COLO829 (cell line): ENCODE data around the gene MCRIP2.

Experiments
- DNase-seq: peaks from one replicate; pipeline ENCODE4 v3.0.0; 2012; ENCODE audit warnings: low spot score

MCRIP2 gene

DNA sequence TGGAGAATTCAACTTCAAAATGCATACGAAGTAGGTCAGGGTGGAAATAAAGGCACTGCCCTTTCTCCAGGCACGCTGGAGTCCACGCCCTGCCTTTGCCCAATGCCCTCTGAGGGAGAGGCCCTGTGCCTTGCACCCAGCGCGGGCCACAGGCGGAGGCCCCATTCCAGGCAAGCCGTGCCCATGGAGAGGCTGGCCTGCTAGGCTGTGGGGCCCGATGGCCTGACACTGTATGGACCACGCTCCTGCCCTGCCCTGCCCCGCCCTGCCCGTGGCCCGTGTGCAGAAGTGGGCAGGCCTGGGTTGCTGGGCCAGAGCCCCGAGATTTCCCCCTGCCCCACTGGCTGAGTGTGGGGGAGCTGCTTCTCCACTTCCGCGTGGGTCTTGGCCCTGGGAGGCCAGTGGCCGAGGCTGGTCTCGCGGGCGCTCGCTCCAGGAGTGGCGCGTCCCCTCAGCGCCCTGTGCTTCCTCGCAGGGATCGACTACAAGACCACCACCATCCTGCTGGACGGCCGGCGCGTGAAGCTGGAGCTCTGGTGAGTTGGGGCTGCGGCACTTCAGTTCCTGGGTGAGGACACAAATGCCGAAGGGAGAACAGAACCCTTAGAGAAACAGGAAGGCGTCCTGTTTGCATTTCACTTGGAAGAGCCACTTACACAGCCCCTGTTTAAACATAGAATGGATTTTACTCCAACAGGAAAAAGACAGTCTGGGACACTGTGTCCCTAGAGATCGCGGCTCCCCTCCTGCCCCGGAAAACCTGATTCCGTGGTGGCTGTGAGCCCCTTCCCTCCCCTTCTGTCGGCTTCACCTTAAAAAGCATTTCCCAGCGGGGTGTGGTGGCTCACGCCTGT, 24.7 kb upstream of the MCRIP2 start:
- DNase-seq, result no peak

GRCh38 chr16:617855-618254, 23.8 kb upstream of the MCRIP2 start:
- DNase-seq, result no peak

DNA sequence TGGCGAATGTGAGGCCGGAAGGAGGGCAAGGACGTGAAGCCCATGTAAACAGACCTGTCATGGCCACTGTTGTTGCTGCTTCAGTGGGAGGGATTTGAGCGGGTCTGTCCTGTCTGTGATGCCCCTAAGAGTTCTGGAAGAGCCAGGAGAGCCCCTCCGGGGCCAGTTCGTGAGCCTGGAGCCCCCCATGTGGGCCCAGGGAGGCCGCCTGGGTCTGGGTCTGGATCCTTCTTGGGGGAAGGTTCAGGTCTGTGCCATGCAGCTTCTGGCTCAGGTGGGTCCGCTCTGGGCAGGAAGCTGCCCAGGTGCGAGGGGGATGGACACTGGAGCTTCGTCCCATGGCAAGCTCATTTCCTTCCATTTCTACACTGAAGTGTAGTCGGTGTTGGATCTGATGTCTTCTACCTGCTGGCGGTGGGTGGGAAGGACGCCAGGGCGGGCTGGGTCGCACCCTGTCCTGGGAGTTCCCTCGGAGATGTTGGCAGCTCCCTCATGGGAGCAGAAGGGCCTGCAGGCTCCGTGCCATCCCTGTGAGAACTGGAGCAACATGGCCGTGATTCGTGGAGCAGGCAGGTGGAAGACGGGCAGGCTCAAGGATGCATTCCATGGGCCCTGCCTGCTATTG, 22.0 kb upstream of the MCRIP2 start:
- DNase-seq, result no peak

DNA sequence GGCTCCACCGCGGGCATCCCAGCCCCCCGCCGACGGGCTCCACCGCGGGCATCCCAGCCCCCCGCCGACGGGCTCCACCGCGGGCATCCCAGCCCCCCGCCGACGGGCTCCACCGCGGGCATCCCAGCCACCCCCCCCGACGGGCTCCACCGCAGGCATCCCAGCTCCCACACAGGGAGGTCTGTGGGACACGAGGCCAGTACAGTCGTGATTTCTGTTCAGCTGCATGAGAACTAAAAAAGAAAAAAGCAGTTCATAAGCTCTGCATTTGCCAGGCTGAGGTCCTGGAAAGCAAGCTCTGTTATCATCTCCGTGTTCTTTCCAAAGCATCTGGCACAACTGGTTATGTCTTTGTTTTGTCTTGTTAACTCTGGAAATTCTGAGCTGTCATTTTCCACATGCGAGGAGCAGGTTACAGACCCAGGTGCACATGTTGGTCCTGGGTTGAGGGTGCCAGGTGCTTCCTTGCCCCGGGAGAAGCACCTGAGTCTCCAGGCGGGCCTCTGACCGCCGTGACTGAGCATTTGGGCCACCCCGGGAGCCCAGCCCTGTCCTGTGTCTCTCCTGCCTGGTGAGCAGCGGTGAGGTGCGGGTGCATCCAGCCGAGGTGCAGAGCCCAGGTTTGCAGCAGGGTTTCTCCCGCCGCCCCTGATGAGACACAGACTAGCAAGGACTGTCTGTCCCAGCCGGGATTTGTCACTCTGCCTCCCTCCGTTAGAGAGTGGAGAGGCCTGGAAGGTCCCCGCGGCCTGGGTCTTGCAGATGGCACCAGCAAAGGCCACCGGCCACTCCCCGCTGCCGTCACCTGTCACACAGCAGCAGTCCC, 20.7 kb upstream of the MCRIP2 start:
- no peak for DNase-seq

GRCh38 chr16:621526-622105, 20.0 kb upstream of the MCRIP2 start:
- no peak for DNase-seq

DNA sequence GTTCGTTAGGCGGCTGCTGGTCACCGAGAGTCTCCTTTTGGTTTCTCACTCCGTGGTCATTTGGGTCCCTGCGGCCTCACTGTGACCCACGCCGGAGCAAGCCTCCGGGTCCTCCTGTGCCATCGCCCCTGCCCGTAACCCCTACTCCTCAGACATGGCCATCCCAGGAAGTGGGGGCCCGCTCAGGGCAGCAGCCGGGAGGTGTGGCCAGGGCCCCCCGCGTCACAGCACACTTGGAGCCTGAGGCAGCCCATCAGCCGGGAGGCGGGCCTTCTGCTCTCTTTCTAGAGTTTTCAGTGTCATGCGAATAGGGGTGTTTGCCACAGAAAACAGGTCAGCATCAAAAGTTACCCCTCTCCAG, 18.7 kb upstream of the MCRIP2 start:
- no peak for DNase-seq

DNA sequence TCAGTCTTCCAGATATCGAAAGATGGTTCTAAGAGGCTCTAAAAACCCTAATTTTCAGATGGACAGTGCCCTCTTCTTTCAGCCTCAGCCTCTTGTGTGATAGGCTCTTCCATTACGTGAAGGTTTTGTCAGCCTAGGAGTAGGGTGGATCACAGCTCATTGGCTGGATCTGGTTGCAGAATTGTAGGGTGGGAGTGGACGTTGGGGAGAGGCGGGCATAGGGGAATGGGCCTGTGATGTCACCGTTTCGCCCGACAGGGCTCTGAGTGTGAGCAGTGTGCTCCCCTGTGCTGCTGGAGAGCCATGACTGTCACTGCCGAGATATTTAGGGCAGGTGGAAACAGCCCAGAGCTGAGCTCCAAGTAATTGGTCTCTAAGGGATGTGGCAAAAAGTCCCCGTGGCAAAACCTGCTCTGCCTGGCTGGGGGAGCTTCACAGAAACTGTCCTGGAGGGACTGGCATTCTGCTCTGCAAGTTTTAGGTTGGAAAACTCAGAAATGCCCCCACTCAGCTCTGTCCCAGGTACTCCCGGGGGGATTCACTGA, 17.0 kb upstream of the MCRIP2 start:
- no peak for DNase-seq

- no peak for DNase-seq
Observed at GRCh38 chr16:625117-625976, 16.3 kb upstream of the MCRIP2 start.

GRCh38 chr16:625977-626765, 15.5 kb upstream of the MCRIP2 start:
- no peak for DNase-seq

DNA sequence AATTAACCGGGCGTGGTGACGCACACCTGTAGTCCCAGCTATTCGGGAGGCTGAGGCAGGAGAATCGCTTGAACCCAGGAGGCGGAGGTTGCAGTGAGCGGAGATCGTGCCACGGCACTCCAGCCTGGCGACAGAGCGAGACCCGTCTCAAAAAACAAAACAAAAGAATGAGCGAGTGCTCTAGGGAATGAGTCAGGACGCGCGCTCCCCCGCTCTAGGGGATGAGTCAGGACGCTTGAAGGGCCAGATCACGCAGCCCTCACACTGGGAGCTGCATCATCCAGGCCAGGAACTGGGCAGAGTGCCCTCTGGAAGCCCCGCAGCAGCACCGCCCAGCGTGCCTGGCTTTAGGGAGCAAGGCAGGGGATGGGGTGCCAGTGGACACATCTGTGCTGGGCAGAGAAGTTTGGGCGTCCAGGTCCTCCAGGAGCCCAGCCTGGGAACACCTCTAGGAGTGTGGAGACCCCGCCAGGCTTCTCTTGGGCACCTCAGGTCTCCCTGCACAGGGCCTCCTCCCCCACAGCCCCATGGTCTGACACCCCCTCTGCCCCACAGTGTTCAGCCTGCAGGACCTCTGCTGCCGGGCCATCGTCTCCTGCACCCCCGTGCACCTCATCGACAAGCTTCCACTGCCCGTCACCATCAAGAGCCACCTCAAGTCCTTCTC, 14.7 kb upstream of the MCRIP2 start:
- DNase-seq, result peak; percentile 63

DNA sequence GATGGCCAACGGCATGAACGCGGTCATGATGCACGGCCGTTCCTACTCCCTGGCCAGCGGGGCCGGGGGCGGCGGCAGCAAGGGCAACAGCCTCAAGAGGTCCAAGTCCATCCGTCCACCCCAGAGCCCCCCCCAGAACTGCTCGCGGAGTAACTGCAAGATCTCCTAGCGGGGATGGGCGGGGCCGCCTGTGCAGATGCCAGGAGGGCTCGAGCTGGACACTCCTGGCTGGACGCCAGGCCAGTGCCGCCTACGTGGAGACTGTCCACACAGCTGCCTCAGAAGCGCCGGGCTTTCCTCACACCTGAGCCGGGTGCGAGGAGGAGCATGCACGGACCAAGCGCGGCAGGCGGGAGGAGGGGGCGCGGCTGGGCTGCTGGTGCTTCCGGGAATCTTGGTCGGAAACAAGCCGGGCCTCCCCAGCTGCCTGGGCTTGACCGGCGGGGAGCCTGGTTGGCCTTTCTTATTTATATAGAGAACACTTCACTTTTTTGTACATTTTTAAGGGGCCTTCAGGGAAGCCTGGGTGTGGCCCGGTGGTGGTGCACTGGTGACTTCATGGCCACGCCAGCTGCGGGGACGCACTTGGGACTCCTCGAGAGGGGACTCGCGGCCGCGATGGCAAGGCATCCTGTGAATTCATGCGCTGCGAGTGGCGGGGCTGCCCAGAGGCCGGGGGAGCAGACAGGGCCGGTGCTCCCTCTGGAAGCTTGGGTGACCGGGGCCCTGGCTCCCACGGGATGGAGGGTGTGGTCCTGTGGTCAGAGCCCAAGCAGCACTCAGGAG, 14.0 kb upstream of the MCRIP2 start:
- no peak for DNase-seq

DNA sequence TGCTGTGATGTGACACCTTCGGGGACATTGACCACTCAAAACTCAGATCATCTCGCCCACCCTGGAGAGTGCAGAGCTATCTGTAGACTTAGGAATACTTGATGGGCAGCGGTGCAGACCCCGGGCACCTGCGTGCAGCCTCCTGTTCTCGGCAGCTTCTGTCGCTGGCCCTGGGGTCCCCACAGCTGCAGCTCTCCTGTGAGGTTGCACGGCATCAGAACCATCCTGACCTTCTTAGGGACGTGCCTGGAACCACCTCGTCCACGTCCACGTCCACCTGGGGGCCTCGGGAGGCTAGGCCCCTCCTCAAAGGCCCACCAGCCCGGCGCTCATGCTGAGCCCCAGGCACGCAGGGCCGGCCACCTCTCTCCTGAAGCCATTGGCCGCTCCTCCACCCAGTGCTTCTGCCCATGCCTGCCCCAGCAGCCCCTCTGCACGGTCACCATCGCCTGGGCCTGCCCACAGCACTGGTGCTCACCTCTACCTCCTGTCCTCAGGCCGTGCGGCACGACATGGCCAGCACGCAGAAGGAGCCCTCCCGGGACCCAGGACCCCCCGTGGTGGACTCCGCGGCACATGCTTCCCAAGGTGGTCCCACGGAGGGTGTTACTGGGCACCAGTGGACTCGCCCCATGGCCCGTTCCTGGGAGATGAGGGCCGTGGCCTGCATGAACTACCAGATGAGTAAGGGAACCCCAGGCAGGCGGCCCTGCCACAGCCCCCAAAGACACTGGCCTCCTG, 13.1 kb upstream of the MCRIP2 start:
- no peak for DNase-seq

DNA sequence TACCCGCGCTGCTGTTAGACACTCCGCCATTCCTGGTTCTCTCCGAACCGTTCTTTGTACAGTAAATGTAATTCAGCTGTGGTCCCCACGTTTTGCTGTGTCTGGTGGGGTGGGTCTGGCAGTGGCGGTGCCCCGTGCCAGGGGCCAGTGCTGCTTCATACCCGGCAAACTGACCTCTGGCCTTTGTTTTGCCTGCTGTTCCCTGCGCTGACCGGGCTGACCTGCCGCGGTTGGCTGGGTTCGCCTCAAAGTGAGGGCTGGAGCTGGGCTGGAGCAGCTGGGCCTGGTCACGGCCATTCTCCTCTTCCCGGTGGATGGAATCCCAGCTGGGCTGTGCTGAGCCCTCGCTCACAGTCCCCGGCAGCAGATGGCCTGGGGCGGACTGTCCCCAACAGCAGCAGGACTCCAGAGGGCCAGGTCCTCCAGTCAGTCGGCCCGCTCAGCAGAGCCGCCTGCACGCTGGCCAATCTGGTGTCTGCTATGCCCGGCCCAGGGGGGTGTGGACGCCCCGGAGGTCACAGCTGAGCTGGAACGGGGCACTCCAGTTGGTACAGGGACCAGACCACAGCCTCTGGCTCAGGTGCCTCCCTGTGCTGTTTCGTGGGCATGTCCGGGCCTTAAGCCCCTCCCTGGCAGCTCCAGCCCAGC, 12.3 kb upstream of the MCRIP2 start:
- no peak for DNase-seq

GRCh38 chr16:629833-630248, 11.8 kb upstream of the MCRIP2 start:
- no peak for DNase-seq

DNA sequence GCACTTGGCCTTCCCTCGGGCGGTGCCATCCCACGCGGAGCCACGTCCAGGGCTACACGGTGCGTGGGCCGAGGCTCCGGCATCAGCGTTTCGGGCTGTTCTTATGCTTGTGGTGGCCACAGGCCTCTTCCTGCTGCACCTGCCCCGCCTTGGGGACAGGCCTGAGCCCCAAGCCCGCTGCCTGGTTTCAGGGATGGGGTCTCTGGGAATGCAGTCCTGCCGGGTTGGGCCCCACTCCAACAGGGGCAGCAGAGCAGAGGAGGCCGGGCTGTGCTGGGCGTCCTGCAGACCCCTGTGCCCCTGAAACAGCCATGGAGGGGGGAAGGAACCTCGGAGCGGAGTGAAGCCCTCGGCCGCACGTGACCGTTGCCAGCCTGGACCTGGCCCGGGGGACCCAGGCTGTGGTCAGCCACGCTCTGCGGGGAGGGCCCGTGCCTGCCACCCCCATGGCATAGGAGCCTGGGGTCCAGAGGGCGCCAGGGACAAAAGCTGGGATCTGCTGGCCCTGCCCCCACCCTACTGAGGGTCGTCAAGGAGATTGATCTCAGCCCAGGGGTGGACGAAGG, 11.3 kb upstream of the MCRIP2 start:
- DNase-seq, result no peak

DNA sequence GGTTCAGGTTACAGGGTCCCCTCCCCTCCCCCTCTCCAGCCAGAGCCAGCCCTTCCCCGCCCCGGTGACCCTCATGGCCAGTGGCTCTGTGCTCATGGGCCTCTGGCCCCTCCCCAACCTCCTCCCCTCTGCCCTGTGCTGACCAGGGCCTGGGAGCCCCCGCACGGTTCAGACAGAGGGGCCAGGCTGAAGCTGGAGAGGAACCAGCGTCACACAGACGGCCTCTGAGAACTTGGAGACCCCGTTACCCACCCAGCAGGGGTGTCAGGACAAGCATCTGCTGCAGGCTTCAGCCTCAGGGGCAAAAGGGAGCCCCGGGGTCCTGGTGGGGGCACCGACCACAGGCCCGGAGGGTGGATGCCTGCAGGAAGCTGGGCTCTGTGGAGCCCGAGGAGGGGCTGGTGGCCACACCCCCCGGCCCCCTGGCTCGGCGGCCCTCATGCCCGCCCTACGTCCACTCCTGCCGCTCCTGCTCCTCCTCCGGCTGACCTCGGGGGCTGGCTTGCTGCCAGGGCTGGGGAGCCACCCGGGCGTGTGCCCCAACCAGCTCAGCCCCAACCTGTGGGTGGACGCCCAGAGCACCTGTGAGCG, 10.7 kb upstream of the MCRIP2 start, which contains the start of gene WFIKKN1:
TSS of gene WFIKKN1 (plus strand) at position 171 of the 591 bp plus-strand sequence. CDS start at position 440, 269 bp downstream.
- DNase-seq, result no peak

DNA sequence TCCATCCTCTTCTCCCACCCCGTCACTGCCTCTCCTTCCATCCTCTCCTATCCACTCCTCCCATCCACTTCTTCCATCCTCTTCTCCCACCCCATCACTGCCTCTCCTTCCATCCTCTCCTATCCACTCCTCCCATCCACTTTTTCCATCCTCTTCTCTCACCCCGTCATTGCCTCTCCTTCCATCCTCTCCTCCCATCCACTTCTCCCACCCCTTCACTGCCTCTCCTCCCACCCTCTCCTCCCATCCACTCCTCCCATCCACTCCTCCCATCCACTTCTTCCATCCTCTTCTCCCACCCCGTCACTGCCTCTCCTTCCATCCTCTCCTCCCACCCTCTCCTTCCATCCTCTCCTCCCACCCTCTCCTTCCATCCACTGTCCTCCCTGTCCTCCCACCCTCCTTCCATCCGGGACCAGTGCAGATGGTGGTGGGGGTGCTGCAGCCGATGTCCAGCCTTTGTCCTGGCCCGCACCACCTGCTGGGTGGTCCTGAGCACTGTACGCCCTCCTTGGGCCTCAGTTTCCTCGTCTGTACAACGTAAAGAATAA, 9.7 kb upstream of the MCRIP2 start:
- DNase-seq, result no peak
